Measurements from ENCODE around the gene MAGEA11. TPM values are rescaled to one million over a fixed set of nuclear protein-coding genes. Genes with fewer than 3 reads are reported as not detected.

MAGEA11 gene
- total and polyA plus RNA-seq, 2 of the 13 experiments (the other 11 are each of a cell fraction or from before 2014, with no cell fraction given) = not detected

DNA sequence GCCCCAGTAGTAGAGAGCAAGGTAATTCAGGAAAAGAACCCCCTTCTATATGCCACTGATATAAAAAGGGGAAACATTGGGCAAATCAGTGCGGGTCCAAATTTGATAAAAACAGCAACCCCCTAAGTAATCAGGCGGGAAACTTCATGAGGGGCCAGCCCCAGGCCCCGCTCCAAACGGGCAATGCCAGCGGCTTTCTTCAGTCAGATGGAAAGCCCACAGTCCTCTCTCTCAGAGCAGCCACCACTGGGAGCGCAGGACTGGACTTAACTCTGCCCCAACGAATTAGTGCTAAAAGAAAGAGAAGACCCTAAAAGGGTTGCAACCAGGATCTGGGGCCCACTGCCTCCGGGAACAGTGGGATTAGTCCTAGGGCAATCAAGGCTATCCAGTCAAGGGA is 9.9 kb downstream of the MAGEA11 start:
- no TSS peak for BruUV-seq (replicated peaks)
- H2AFZ ChIP-seq (ENCODE audit: low read length) = no peak overlapping the region
- H3K9me3 ChIP-seq (ENCODE audit: low read length) = no peaks in the 10 kb centered on the region
- in situ Hi-C loops (cut with HindIII; ENCODE audit: extremely low pct_ligation_motif_present, low pct_unique_long_range_greater_than_20kb) = no loop called here
- ChIA-PET POLR2A (no interaction called here), CTCF (ENCODE audit: low intra/inter-chr PET ratio, low total read pairs) (no interaction called here)
- WGBS (ENCODE audit: low lambda C conversion rate) = 0% methylated on average over 3 of the region's 8 CpGs
- FAIRE-seq (no peak), ATAC-seq (no peak), DNase-seq (ENCODE audit: low spot score) (no peak)
- no peaks in the 10 kb centered on the region for H3K79me2 ChIP-seq (ENCODE audit: insufficient read depth, low read length)
- H3K9ac ChIP-seq (ENCODE audit: insufficient read depth, low read depth, low read length) = no peak overlapping the region
- TF ChIP-seq RARG (CRISPR knock-in tag; IDR thresholded peaks at IDR 0.05; ENCODE audit: low read depth) (no peak), ZNF235 (CRISPR knock-in tag; IDR thresholded peaks at IDR 0.05; ENCODE audit: borderline replicate concordance) (no peak), TAF15 (IDR thresholded peaks at IDR 0.05; ENCODE audit: low read depth, low read length, poor library complexity, severe bottlenecking) (no peak), GPN1 (CRISPR knock-in tag; IDR thresholded peaks at IDR 0.05; ENCODE audit: borderline replicate concordance) (no peak), RAD51 (IDR thresholded peaks at IDR 0.05; ENCODE audit: borderline replicate concordance) (no peak)
- TF ChIP-seq, protein P1, sequence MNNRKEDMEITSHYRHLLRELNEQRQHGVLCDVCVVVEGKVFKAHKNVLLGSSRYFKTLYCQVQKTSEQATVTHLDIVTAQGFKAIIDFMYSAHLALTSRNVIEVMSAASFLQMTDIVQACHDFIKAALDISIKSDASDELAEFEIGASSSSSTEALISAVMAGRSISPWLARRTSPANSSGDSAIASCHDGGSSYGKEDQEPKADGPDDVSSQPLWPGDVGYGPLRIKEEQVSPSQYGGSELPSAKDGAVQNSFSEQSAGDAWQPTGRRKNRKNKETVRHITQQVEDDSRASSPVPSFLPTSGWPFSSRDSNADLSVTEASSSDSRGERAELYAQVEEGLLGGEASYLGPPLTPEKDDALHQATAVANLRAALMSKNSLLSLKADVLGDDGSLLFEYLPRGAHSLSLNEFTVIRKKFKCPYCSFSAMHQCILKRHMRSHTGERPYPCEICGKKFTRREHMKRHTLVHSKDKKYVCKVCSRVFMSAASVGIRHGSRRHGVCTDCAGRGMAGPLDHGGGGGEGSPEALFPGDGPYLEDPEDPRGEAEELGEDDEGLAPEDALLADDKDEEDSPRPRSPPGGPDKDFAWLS (CRISPR knock-in tag; IDR thresholded peaks at IDR 0.05; ENCODE audit: borderline replicate concordance) = no peak
- TF ChIP-seq, protein P2, sequence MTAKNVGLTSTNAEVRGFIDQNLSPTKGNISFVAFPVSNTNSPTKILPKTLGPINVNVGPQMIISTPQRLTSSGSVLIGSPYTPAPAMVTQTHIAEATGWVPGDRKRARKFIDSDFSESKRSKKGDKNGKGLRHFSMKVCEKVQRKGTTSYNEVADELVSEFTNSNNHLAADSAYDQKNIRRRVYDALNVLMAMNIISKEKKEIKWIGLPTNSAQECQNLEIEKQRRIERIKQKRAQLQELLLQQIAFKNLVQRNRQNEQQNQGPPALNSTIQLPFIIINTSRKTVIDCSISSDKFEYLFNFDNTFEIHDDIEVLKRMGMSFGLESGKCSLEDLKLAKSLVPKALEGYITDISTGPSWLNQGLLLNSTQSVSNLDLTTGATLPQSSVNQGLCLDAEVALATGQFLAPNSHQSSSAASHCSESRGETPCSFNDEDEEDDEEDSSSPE (CRISPR knock-in tag; IDR thresholded peaks at IDR 0.05) = no peak
- peaks cover 9% of the 10 kb centered on the region for H3K4me1 ChIP-seq (ENCODE audit: insufficient read depth, low read length)
- H3K4me2 ChIP-seq (ENCODE audit: low read depth, low read length) = no peak overlapping the region
- no peak overlapping the region for H3K4me3 ChIP-seq (replicated peaks in 1 of 3; ENCODE audit: insufficient read depth in 1 of 3, low read depth in 2 of 3, low read length in 3 of 3)
- H3K36me3 ChIP-seq (replicated peaks in 1 of 2; ENCODE audit: control insufficient read depth in 1 of 2, insufficient read depth in 2 of 2, low read length in 2 of 2) = no peaks in the 10 kb centered on the region
- H3K27ac ChIP-seq (ENCODE audit: extremely low read length, insufficient read depth, low read length) = no peak overlapping the region
- peaks cover 0 to 16% of the 10 kb centered on the region in 2 experiments; a peak in 1 of 5 replicates for H3K27me3 ChIP-seq (ENCODE audit: control insufficient read depth in 1 of 2, insufficient read depth in 2 of 2, low read length in 2 of 2)
- intact Hi-C loops (cut with micrococcal nuclease; ENCODE audit: unreplicated experiment) = no loop called here
- no peaks in the 10 kb centered on the region for H4K20me1 ChIP-seq (ENCODE audit: insufficient read depth, low read length)

Data from HepG2 (cell line).